MM.1S (cell line): ENCODE results near the gene RTN4.

Experiments
- CTCF ChIP-seq: fragments of 300-600 bp; sonication (generic); IDR thresholded peaks from 2 replicates; pipeline ENCODE4 v1.5.1; 2016; ENCODE audit warnings: antibody characterized with exemption, low read length, mixed read lengths
- EZH2 ChIP-seq: fragments of 300-600 bp; sonication (generic); optimal IDR thresholded peaks from 2 replicates; pipeline ENCODE3; 2017; ENCODE audit warnings: low read depth, mild to moderate bottlenecking, antibody characterized with exemption, low read length, mixed read lengths
- EZH2phosphoT487 ChIP-seq: fragments of 300-600 bp; sonication (generic); IDR thresholded peaks from 2 replicates; pipeline ENCODE4 v1.6.1; 2018; ENCODE audit warnings: antibody characterized with exemption, low read length

GRCh38 chr2:54941248-54941984 is 108.8 kb downstream of the RTN4 start:
- TF ChIP-seq CTCF (no peak), EZH2 (no peak), EZH2phosphoT487 (no peak)
